Stimulated activated CD4-positive, alpha-beta T cell treated with anti-CD3 and anti-CD28 coated beads, Interleukin-2, amount 100 ng/mL, for 24 hours (primary cell): ENCODE data around the gene PEAR1.

Experiments used
- DNase-seq, 2 donors: peaks; one replicate each; pipeline ENCODE4 v3.0.0-alpha.2; 2020

Gene PEAR1

DNA sequence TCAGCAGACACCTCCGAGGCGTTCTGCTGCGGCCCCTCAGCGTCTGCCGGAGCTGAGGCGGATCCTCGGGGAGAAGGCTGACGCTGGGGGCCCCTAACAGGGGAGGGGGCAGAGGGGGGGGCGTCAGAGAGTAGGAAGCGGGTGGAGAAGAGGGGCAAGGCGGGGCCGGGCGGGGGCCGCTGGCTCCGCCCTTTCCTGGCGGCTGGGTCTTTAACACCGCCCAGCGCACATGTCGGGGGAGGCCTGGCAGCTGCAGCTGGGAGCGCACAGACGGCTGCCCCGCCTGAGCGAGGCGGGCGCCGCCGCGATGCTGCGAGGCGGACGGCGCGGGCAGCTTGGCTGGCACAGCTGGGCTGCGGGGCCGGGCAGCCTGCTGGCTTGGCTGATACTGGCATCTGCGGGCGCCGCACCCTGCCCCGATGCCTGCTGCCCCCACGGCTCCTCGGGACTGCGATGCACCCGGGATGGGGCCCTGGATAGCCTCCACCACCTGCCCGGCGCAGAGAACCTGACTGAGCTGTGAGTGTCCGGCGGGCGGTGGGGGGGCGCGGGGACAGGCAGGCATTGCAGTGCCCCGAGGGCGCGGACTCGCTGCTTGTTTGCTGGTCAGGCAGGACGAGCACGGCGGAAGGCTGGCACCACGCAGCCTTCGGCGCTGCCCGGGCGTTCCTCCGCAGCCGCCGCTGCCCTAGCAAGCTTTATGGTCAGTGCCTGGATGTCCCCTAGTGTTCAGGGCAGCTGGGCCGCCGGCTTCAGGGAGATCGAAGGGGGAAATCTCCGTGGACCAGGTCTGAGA is 32.7 kb upstream of the PEAR1 start, which contains the start of gene NTRK1:
TSS of gene NTRK1 (plus strand) at position 238 of the 796 bp plus-strand sequence. CDS start at position 308, 70 bp downstream.
- DNase-seq, result peak; percentile 55 to 59

GRCh38 chr1:156862584-156862983 is 30.9 kb upstream of the PEAR1 start:
- no peak for DNase-seq

- peak in 1 of 2 donors; percentile 32 for DNase-seq
These were observed 30.4 kb upstream of the PEAR1 start for GRCh38 chr1:156862997-156863599.

- no peak for DNase-seq
These were observed 29.9 kb upstream of the PEAR1 start for GRCh38 chr1:156863631-156864030.

- no peak for DNase-seq
These were observed 28.7 kb upstream of the PEAR1 start for GRCh38 chr1:156864796-156865195.

DNA sequence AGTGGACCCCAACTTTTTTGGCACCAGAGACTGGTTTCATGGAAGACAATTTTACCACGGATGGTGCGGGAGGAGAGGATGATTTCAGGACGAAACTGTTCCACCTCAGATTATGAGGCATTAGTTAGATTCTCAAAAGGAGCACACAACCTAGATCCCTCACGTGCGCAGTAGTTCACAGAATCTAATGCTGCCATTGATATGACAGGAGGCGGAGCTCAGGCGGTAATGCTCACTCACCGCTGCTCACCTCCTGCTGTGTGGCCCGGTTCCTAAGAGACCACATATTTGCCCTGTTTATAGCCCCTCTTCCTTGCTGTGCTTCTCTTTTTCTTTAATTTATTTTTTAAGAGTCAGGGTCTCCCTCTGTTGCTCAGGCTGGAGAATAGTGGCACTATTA is 28.3 kb upstream of the PEAR1 start:
- no peak for DNase-seq

DNA sequence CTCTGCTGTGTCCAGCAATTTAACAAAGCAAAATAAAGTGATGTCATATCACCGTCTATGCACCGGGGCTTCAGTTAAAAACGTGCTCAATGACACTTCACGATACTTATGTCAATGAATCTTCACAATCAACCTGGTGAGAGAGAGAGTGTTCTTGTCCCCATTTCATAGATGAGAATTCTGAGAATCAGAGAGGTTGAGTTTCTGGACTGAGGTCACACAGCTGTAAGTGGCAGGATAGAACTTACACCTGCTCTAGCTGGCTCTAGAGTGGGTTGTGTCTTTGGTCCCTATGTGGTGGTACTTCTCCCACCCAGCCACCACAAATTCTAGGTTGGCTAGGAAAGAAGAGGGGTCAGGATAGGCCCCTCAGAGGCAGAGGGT is 27.7 kb upstream of the PEAR1 start:
- no peak for DNase-seq

DNA sequence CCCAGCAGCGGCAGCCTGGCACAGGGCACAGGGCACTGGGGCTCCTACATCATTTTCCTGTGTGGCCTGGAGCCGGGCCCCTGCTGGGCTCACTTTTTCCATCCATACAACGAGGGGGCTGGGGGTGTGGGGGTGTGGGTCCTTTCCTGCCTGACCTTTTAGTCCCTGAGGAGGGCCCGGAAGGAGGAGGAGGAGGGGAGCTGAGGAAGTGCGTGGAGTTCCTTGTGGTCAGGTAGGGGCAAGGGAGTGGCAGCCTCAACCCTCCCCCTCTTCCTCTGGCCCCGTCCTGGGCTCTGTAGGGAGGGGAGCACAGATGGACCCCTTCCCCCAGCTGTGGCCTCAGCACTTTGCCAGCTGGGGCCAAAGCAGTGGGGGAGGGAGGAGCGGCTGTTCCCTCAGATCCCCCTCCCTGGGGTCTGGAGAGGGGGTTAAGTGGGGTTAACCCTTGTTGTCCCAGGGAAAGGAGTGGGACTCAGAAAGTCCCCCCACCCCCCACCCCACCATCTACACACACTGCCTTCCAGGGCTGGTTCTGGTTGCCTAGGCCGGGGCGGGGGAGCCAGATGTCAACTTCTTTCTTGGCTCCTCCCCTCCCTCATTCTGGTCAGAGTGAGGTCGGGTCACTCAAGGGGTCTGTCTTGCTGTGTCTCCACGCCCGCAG is 27.1 kb upstream of the PEAR1 start:
- no peak for DNase-seq

GRCh38 chr1:156868341-156868740 is 25.2 kb upstream of the PEAR1 start:
- DNase-seq, result no peak

DNA sequence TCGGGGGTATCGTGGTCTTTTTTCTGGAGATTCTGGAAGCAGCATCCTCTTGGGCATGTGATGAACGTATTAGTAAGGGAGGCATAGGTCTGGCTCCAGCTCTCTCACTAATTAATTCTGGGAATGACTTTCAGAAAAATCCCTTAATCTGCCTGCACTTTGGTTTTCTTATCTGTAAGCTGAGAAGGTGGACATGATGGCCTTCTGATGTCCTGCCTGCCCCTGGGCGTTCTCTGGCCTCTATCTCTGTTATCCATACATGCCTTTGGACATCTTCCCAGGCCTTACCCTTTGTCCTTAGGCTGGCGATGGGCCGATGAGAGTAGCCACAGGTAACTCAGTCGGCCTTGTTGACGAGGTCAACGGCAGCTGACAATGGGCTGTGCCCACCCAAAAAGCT is 24.1 kb upstream of the PEAR1 start:
- no peak for DNase-seq

DNA sequence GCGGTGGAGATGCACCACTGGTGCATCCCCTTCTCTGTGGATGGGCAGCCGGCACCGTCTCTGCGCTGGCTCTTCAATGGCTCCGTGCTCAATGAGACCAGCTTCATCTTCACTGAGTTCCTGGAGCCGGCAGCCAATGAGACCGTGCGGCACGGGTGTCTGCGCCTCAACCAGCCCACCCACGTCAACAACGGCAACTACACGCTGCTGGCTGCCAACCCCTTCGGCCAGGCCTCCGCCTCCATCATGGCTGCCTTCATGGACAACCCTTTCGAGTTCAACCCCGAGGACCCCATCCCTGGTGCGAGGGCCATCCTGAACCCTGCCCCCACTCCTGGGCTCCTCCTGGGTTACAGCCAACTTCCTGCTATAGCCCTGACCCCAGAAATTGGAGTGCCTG is 19.9 kb upstream of the PEAR1 start:
- DNase-seq, result no peak

DNA sequence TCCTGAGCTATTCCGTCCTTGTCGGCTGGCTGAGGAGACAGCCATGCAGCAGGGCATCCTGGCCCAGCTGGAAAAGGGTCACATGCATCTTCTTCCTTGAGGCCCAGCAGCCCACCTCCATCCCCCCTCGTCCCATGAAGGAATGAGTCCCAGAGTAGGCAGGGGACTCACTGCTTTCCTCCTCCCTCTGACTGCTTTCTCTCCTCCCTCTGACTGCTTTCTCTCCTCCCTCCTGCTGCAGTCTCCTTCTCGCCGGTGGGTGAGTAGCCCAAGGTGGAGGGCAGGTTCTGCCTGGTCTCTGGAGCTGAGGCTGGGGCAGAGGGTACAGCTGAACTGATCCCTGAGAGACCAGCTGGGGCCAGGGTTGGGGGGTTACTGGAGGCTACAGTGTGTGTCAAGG is 19.4 kb upstream of the PEAR1 start:
- no peak for DNase-seq

DNA sequence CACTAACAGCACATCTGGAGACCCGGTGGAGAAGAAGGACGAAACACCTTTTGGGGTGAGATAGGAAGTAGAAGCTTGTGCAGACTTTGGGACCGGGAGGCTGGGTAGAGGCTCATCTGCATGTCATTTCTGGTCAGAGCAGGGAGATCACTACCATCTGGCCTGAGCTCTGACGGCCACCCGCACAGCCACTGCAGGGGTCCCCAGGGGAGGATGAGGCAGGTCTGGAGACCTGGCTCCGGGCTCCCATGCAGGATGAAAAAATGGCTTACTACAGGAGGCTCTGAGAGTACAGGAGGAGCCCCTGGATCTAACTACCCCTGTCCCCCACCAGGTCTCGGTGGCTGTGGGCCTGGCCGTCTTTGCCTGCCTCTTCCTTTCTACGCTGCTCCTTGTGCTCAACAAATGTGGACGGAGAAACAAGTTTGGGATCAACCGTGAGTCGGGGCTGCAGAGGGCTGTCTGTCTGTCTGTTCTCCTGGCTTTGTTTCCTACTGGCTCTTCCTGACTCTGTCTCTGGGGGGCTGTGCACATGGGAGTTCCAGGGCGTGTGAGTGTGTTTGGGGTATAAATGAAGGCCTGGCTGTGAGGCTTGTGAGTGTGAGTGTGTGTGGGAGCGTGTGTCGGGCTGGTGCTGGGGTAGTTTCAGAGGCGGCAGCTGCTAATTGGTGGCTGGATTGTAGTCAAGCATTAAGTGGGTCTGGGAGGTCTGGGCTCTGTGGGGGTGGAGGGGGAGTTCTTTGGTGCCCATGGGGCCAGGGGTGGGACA is 18.8 kb upstream of the PEAR1 start:
- DNase-seq, result no peak

- no peak for DNase-seq
These were observed 18.2 kb upstream of the PEAR1 start for GRCh38 chr1:156875341-156875615.

GRCh38 chr1:156876281-156876680 is 17.2 kb upstream of the PEAR1 start:
- no peak for DNase-seq

DNA sequence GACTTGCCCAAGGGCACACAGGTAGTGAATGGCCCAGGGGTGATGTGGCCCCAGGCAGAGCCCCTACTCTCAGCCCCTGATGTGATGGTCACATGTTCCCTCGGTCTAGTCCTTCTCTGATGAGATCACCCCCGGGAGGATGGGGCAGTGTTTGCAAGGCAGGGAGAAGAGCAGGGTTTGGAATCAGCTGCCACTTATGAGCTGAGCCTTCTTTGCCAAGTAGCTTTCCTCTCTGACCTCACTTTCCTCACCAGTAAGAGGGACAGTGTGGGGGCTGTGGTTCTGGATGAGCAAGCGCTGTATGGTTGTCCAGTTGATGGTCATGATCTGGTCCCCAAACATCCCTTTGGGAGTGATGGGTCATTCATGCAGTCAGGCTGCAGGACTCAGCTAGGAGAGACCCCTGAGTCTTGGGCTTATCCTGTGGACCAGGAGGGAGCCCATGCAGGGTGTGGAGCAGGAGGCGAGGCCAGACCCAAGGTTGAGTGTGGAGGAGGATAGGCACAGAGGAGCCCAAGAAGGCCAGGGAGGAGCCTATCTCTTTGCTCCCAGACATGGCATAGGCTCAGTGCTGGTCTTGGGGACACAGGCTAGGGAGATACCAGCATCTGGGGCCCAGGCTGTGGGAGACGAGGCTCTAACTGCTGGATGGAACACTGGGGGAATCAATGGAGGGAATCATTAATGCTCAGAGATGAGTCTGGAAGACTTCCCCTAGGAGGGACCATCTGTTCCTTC is 15.9 kb upstream of the PEAR1 start:
- DNase-seq, result no peak

DNA sequence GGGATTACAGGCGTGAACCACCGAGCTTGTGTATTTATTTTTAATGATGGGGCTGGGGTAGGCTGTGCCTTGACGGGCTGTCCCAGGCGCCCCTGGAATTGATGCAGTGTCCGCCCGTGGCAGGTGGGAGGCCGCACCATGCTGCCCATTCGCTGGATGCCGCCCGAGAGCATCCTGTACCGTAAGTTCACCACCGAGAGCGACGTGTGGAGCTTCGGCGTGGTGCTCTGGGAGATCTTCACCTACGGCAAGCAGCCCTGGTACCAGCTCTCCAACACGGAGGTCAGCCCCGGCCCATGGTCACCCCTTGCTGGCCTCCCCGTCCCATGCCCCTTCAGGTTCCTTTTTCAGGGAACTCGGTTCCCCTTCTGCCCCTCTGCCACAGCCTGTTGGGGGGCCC is 13.6 kb upstream of the PEAR1 start:
- no peak for DNase-seq

GRCh38 chr1:156880473-156880872 is 13.0 kb upstream of the PEAR1 start:
- no peak for DNase-seq

GRCh38 chr1:156881101-156881500 is 12.4 kb upstream of the PEAR1 start:
- no peak for DNase-seq

DNA sequence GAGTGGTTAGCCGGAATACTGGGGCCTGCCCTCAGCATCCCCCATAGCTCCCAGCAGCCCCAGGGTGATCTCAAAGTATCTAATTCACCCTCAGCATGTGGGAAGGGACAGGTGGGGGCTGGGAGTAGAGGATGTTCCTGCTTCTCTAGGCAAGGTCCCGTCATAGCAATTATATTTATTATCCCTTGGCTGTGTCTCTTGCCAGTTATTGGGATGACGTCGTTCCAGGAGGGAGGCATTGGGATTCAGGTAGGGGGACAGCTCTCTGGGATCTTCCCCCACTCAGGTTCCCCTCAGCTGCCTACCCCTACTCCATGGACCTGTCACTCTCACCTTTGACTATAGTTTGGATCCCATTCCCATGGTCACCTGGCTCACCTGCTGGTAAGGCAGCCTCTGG is 11.9 kb upstream of the PEAR1 start:
- no peak for DNase-seq

GRCh38 chr1:156882543-156882942 is 11.0 kb upstream of the PEAR1 start:
- DNase-seq, result no peak

DNA sequence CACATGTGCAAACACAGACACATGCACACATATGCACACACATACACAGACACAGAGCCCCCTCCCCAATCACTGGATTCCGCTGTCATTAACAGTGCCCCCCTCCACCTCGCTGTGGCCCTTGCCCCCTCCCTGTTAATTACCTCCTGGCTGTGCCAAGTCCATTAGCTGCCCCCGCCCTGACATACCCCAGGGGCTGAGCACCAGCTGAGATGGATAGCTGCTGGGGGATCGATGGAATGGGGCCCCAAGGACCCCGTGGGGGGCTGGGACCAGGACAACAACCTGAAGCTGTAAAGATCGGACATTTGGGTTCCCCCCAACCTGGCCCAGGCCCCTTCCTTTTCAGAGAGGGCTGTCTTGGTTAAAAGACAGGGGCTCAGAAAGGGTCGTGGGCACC is 9.6 kb upstream of the PEAR1 start:
- DNase-seq, result no peak
